Esophagus muscularis mucosa (tissue), 4 donors: Measurements from ENCODE around the gene GJC2. TPM values are rescaled to one million over a fixed set of nuclear protein-coding genes. Genes with fewer than 3 reads are reported as not detected.

Experiments
- DNase-seq: peaks from one replicate; pipeline ENCODE4 v3.0.0-alpha.2; 2017; ENCODE audit errors: extremely low spot score
- H3K27ac ChIP-seq, 4 donors: fragments of 200-600 bp; sonication (generic); replicated peaks in 1 of 4; 1 replicate in 3 of 4; 2 replicates in 1 of 4; pipeline ENCODE4 v1.5.1; 2016 to 2019; ENCODE audit warnings: mild to moderate bottlenecking in 1 of 4
- H3K27me3 ChIP-seq, 4 donors: fragments of 200-600 bp; sonication (generic); one replicate each; pipeline versions ENCODE4 v1.5.1 to v1.6.0; 2016 to 2019
- H3K36me3 ChIP-seq, 4 donors: fragments of 200-600 bp; sonication (generic); one replicate each; pipeline ENCODE4 v1.5.1; 2016 to 2019
- H3K4me1 ChIP-seq, 4 donors: fragments of 200-600 bp; sonication (generic); one replicate each; pipeline ENCODE4 v1.5.1; 2016 to 2019
- H3K4me3 ChIP-seq, 4 donors: fragments of 200-600 bp; sonication (generic); 1 replicate in 2 of 4; 2 replicates in 2 of 4; pipeline ENCODE4 v1.5.1; 2016 to 2019; ENCODE audit warnings: mild to moderate bottlenecking in 4 of 4, moderate library complexity in 1 of 4
- H3K9me3 ChIP-seq, 4 donors: fragments of 200-600 bp; sonication (generic); 1 replicate in 3 of 4; 2 replicates in 1 of 4; pipeline ENCODE4 v1.5.1; 2016 to 2019
- CTCF ChIP-seq, 3 experiments: fragments of 200-600 bp in 2 of 3; fragments of 450-650 bp in 1 of 3; sonication (generic) in 2 of 3; IDR thresholded peaks; one replicate each; pipeline ENCODE4 v1.5.1; 2017 to 2019; ENCODE audit warnings: antibody characterized with exemption in 3 of 3, mild to moderate bottlenecking in 2 of 3, moderate library complexity in 1 of 3
- EP300 ChIP-seq: sonication (generic); formaldehyde crosslinking; IDR thresholded peaks from one replicate; pipeline ENCODE4 v1.6.1; 2017; ENCODE audit warnings: antibody characterized with exemption
- POLR2A ChIP-seq: fragments of 450-650 bp; IDR thresholded peaks from one replicate; pipeline ENCODE4 v1.6.1; 2017; ENCODE audit warnings: antibody characterized with exemption, moderate library complexity, mild to moderate bottlenecking, low read depth
- POLR2AphosphoS5 ChIP-seq, 2 donors: sonication (generic); formaldehyde crosslinking; IDR thresholded peaks; one replicate each; pipeline ENCODE4 v1.6.1; 2017; ENCODE audit warnings: antibody characterized with exemption in 2 of 2
- WGBS: methylation state at CpG from one replicate; pipeline ENCODE4 v1.1.5; 2018; 5-methylcytosine and 5-hydroxymethylcytosine counted together
- intact Hi-C: fragments of 100-400 bp; cut with DNase I; formaldehyde crosslinking; loops from one replicate; pipeline ENCODE4 v1.15.1; 2023
- total RNA-seq, 4 donors: library from RNA; depleted of rRNA; stranded (reverse); fragments of >200 nt; gene quantifications; one replicate each; pipeline versions ENCODE4 v1.1.0 to v1.2.1, GENCODE V29; 2016

Gene GJC2
- total RNA-seq, 4 donors from 2014 or later, result 6.0 to 11.3 (median 7.8) TPM

- Histone ChIP-seq H3K27ac (no peak overlapping the region), H3K27me3 (no peaks in the 10 kb centered on the region), H3K4me3 (no peak overlapping the region), H3K9me3 (no peaks in the 10 kb centered on the region), H3K36me3 (peaks cover 7 to 46% (median 40%) of the 10 kb centered on the region in 4 donors), H3K4me1 (peaks cover 53 to 85% (median 80%) of the 10 kb centered on the region in 4 donors)
- intact Hi-C loops, result no loop called here
- no peak for DNase-seq
- WGBS, result 85% methylated on average over 12 of the region's 12 CpGs
- TF ChIP-seq POLR2A (no peak), POLR2AphosphoS5 (IDR thresholded peaks at IDR 0.05) (no peak), CTCF (IDR thresholded peaks at IDR 0.05) (no peak), EP300 (no peak)
These were observed 6.1 kb upstream of the GJC2 start for GRCh38 chr1:228143480-228144192.

GRCh38 chr1:228144193-228144992 lies 5.3 kb upstream of the GJC2 start:
- no peak for DNase-seq
- Histone ChIP-seq H3K27ac (no peak overlapping the region), H3K4me3 (no peak overlapping the region), H3K27me3 (no peaks in the 10 kb centered on the region), H3K36me3 (peaks cover 7 to 52% (median 46%) of the 10 kb centered on the region in 4 donors), H3K4me1 (peaks cover 59 to 90% (median 82%) of the 10 kb centered on the region in 4 donors), H3K9me3 (no peaks in the 10 kb centered on the region)
- WGBS, result 83% methylated on average over 14 of the region's 16 CpGs
- intact Hi-C loops, result no loop called here
- TF ChIP-seq POLR2AphosphoS5 (IDR thresholded peaks at IDR 0.05) (no peak), POLR2A (no peak), CTCF (IDR thresholded peaks at IDR 0.05) (no peak), EP300 (no peak)

GRCh38 chr1:228144993-228145343 lies 4.8 kb upstream of the GJC2 start:
- intact Hi-C loops, result no loop called here
- Histone ChIP-seq H3K4me1 (peaks cover 63 to 94% (median 86%) of the 10 kb centered on the region in 4 donors), H3K27me3 (no peaks in the 10 kb centered on the region), H3K4me3 (no peak overlapping the region), H3K27ac (no peak overlapping the region), H3K36me3 (peaks cover 7 to 52% (median 46%) of the 10 kb centered on the region in 4 donors), H3K9me3 (no peaks in the 10 kb centered on the region)
- no peak for DNase-seq
- 69% methylated on average over 6 of the region's 8 CpGs for WGBS
- no peak for TF ChIP-seq POLR2A
- TF ChIP-seq CTCF (IDR thresholded peaks at IDR 0.05), result no peak
- TF ChIP-seq POLR2AphosphoS5 (IDR thresholded peaks at IDR 0.05), result no peak
- TF ChIP-seq EP300, result no peak

GRCh38 chr1:228145463-228146416 lies 4.0 kb upstream of the GJC2 start:
- TF ChIP-seq POLR2AphosphoS5 (IDR thresholded peaks at IDR 0.05), result no peak
- Histone ChIP-seq H3K4me1 (peaks cover 71 to 99% (median 93%) of the 10 kb centered on the region in 4 donors), H3K9me3 (no peaks in the 10 kb centered on the region), H3K27me3 (no peaks in the 10 kb centered on the region), H3K4me3 (no peak overlapping the region), H3K27ac (no peak overlapping the region), H3K36me3 (peaks cover 7 to 52% (median 46%) of the 10 kb centered on the region in 4 donors)
- intact Hi-C loops, result no loop called here
- no peak for DNase-seq
- 85% methylated on average over 9 of the region's 31 CpGs for WGBS
